ENCODE results near the gene STRBP. TPM values are rescaled to one million over a fixed set of nuclear protein-coding genes. Genes with fewer than 3 reads are reported as not detected.

The STRBP gene
- total and polyA plus RNA-seq, 2 of the 4 experiments (the other 2 are of a cell fraction) = 2.1 to 2.5 TPM

DNA sequence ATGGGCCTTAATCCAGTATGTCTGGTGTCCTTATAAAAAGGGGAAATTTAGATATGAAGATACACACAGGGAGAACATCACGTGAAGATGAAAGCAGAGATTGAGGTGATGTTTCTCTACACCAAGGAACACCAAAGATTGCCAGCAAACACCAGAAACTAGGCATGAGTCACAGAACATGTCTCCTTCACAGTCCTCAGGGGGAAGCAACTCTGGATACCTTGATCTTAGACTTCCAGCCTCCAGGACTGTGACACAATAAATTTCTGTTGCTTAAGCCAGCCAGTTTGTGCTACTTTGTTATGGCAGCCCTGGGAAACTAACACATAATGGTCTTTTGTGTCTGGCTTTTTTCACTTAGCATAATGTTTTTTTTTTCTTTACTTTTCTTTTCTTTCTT lies 41.2 kb upstream of the STRBP start:
- Histone ChIP-seq H3K56ac (ENCODE audit: extremely low read depth, insufficient read depth, low read length) (no peak overlapping the region), H3K79me1 (ENCODE audit: low read depth in 1 of 2, low read length in 2 of 2) (no peaks in the 10 kb centered on the region), H3K23ac (ENCODE audit: low read depth, low read length) (no peak overlapping the region), H2AFZ (replicated peaks; ENCODE audit: low read length, poor library complexity) (no peak overlapping the region), H2AK9ac (replicated peaks; ENCODE audit: low read depth, low read length, poor library complexity) (no peak overlapping the region), H3K36me3 (ENCODE audit: control insufficient read depth, insufficient read depth, low read length) (no peaks in the 10 kb centered on the region), H3K27me3 (ENCODE audit: control insufficient read depth, insufficient read depth, low read length) (peaks cover 36% of the 10 kb centered on the region), H3K4me3 (ENCODE audit: insufficient read depth, low read depth, low read length) (no peak overlapping the region), H2BK120ac (ENCODE audit: low read depth, low read length) (no peak overlapping the region), H3K18ac (ENCODE audit: low read depth, low read length) (no peak overlapping the region), H3K9me3 (ENCODE audit: control insufficient read depth, insufficient read depth, low read length) (no peaks in the 10 kb centered on the region), H4K91ac (ENCODE audit: insufficient read depth, low read depth, low read length) (no peak overlapping the region), H4K20me1 (ENCODE audit: insufficient read depth, low read length) (no peaks in the 10 kb centered on the region), H2BK5ac (ENCODE audit: low read depth, low read length, poor library complexity, severe bottlenecking) (no peak overlapping the region), H3K9ac (ENCODE audit: low read depth, low read length) (no peak overlapping the region), H3K4ac (ENCODE audit: low read depth, low read length) (no peak overlapping the region), H3K27ac (ENCODE audit: insufficient read depth, low read length) (no peak overlapping the region), H2BK20ac (ENCODE audit: low read depth, low read length) (no peak overlapping the region), H2BK15ac (ENCODE audit: low read depth, low read length) (no peak overlapping the region), H3K9me1 (ENCODE audit: insufficient read depth, low read length) (no peaks in the 10 kb centered on the region), H3K4me1 (ENCODE audit: control insufficient read depth, insufficient read depth, low read length) (no peaks in the 10 kb centered on the region), H4K5ac (ENCODE audit: low read depth, low read length) (no peak overlapping the region), H3K14ac (replicated peaks; ENCODE audit: low read depth, low read length) (no peak overlapping the region), H4K8ac (ENCODE audit: low read depth in 2 of 2, low read length in 2 of 2) (no peak overlapping the region), H3K4me2 (ENCODE audit: low read depth, low read length) (no peak overlapping the region), H2AK5ac (ENCODE audit: low read depth, low read length) (no peak overlapping the region)
- ChIA-PET POLR2A (ENCODE audit: unreplicated experiment) (no interaction called here), CTCF (no interaction called here)
- no CpG with 5 or more reads among the region's 1 CpG for WGBS, 2 experiments (ENCODE audit: extremely low coverage in 2 of 2, insufficient read length in 1 of 2)
- no TSS peak for BruUV-seq (replicated peaks)
- intact Hi-C loops (cut with micrococcal nuclease) = no loop called here
- dilution Hi-C loops (cut with HindIII; ENCODE audit: low sequenced_read_pairs, unreplicated experiment) = no loop called here
- no peak for TF ChIP-seq POLR2A (IDR thresholded peaks at IDR 0.05; ENCODE audit: low read depth, low read length)
- TF ChIP-seq RAD21 (IDR thresholded peaks at IDR 0.05; ENCODE audit: low read length) = no peak
- no peak for TF ChIP-seq MXI1 (IDR thresholded peaks at IDR 0.05; ENCODE audit: borderline replicate concordance, low read depth, low read length)
- no peak for TF ChIP-seq MAFK (IDR thresholded peaks at IDR 0.05; ENCODE audit: low read depth, low read length)
- in situ Hi-C loops (cut with MboI; ENCODE audit: low sequenced_read_pairs) = no loop called here
- ATAC-seq (ENCODE audit: low read depth) (no peak), DNase-seq (no peak)

All from IMR-90 (cell line).